Kidney (tissue), 22 donors: ENCODE results near the gene USP14. TPM values are rescaled to one million over a fixed set of nuclear protein-coding genes. Genes with fewer than 3 reads are reported as not detected.
"Not testable (repeated sequence)": the region's sequence is repeated elsewhere in the genome, so short reads cannot be mapped to it uniquely, and the experiment has no call there.

Experiments
- DNase-seq, 5 donors: peaks; one replicate each; pipeline ENCODE4 v3.0.0-alpha.2; 2013 to 2020
- FAIRE-seq: peaks from 2 replicates; lab custom pipeline; 2012; peaks lifted over from hg19 to GRCh38; lab: Jason Lieb, UNC
- H3K27ac ChIP-seq, 2 donors: one replicate each; pipeline ENCODE4 v1.7.0; 2013; ENCODE audit warnings: low read depth in 2 of 2, low read length in 2 of 2, inconsistent platforms in 1 of 2
- H3K27me3 ChIP-seq: one replicate; pipeline ENCODE4 v1.7.1; 2013; ENCODE audit warnings: low read length, inconsistent platforms; ENCODE audit not compliant: control insufficient read depth, insufficient read depth
- H3K36me3 ChIP-seq, 3 donors: one replicate each; pipeline versions ENCODE4 v1.7.0 to v1.7.1; 2013; ENCODE audit warnings: low read length in 3 of 3, control low read depth in 1 of 3, inconsistent platforms in 1 of 3; ENCODE audit not compliant: insufficient read depth in 3 of 3, control insufficient read depth in 2 of 3
- H3K4me1 ChIP-seq, 3 donors: one replicate each; pipeline versions ENCODE4 v1.7.0 to v1.7.1; 2013; ENCODE audit warnings: low read length in 3 of 3, inconsistent platforms in 1 of 3, low read depth in 1 of 3; ENCODE audit not compliant: control insufficient read depth in 2 of 3, insufficient read depth in 2 of 3
- H3K4me3 ChIP-seq, 3 donors: one replicate each; pipeline versions ENCODE4 v1.7.0 to v1.8.1; 2013; ENCODE audit warnings: low read length in 3 of 3, control low read depth in 1 of 3, inconsistent platforms in 1 of 3
- H3K9ac ChIP-seq, 3 donors: one replicate each; pipeline versions ENCODE4 v1.7.0 to v1.7.1; 2013; ENCODE audit warnings: low read length in 3 of 3, control low read depth in 1 of 3, inconsistent platforms in 1 of 3
- H3K9me3 ChIP-seq, 3 donors: one replicate each; pipeline versions ENCODE4 v1.7.0 to v1.7.1; 2013; ENCODE audit warnings: low read length in 3 of 3, control low read depth in 1 of 3, inconsistent platforms in 1 of 3; ENCODE audit not compliant: control insufficient read depth in 2 of 3, insufficient read depth in 1 of 3
- CTCF ChIP-seq: IDR thresholded peaks from 3 replicates; pipeline ENCODE4 v1.5.1; 2012; ENCODE audit warnings: mild to moderate bottlenecking, moderate library complexity, borderline replicate concordance; ENCODE audit not compliant: insufficient read depth; ENCODE audit errors: extremely low read depth
- intact Hi-C: fragments of 100-400 bp; cut with DNase I; formaldehyde crosslinking; loops from one replicate; pipeline ENCODE4 v1.11.1; 2022
- long read RNA-seq, 10 donors: library from polyadenylated mRNA in 1 of 10; unstranded in 1 of 10; transcript quantifications; one replicate each; pipeline ENCODE4 v2.0.0 and lab custom pipeline, GENCODE V29; 2021 to 2026
- polyA plus RNA-seq: library from polyadenylated mRNA; stranded (reverse); fragments of 350-450 nt; fragmentation: Illumina TruSeq; extraction: RNeasy Lipid Tissue Mini Kit (QIAGEN cat#74804); gene quantifications from one replicate; pipeline ENCODE4 v1.2.3, GENCODE V29; 2014; ENCODE audit warnings: low read depth, low replicate concordance; ENCODE audit not compliant: insufficient read depth
- total RNA-seq: library from RNA; stranded (reverse); fragmentation: NEBNext Ultra II Directional; extraction: Animal tissue kit (Norgen Biotek cat#: 25700); gene quantifications from one replicate; pipeline ENCODE4 v1.2.1, GENCODE V29; 2021
- donor health status: control.
- donor health status: control.
- donor health status: control.
- donor health status: control.
- donor health status: control.
- donor health status: DM: yes; HTN: yes; CAD: no.
- donor health status: Normal renal cell carcinoma (clear cell type).

Gene USP14
- total RNA-seq, result 41.9 TPM
- polyA plus RNA-seq, result 27.1 TPM
- long read RNA-seq, donor 1, full-length matches to known transcripts, result 13 of 13 reads
- long read RNA-seq, donor 1, partial matches to known transcripts, result 0 of 13 reads
- long read RNA-seq, donor 1, other reads (novel, unspliced or antisense), result 0 of 13 reads
- long read RNA-seq, donor 2, full-length matches to known transcripts, result 4 of 72 reads
- long read RNA-seq, donor 2, partial matches to known transcripts, result 68 of 72 reads
- long read RNA-seq, donor 2, other reads (novel, unspliced or antisense), result 0 of 72 reads
- long read RNA-seq, donor 3, full-length matches to known transcripts, result 12 of 12 reads
- long read RNA-seq, donor 3, partial matches to known transcripts, result 0 of 12 reads
- long read RNA-seq, donor 3, other reads (novel, unspliced or antisense), result 0 of 12 reads
- long read RNA-seq, donor 4, full-length matches to known transcripts, result 2 of 43 reads
- long read RNA-seq, donor 4, partial matches to known transcripts, result 33 of 43 reads
- long read RNA-seq, donor 4, other reads (novel, unspliced or antisense), result 8 of 43 reads
- long read RNA-seq, donor 5, full-length matches to known transcripts, result 2 of 2 reads
- long read RNA-seq, donor 5, partial matches to known transcripts, result 0 of 2 reads
- long read RNA-seq, donor 5, other reads (novel, unspliced or antisense), result 0 of 2 reads
- long read RNA-seq, donor 6, full-length matches to known transcripts, result 2 of 8 reads
- long read RNA-seq, donor 6, partial matches to known transcripts, result 6 of 8 reads
- long read RNA-seq, donor 6, other reads (novel, unspliced or antisense), result 0 of 8 reads
- long read RNA-seq, donor 7, full-length matches to known transcripts, result 50 of 57 reads
- long read RNA-seq, donor 7, partial matches to known transcripts, result 3 of 57 reads
- long read RNA-seq, donor 7, other reads (novel, unspliced or antisense), result 4 of 57 reads
- long read RNA-seq, donor 8, full-length matches to known transcripts, result 3 of 8 reads
- long read RNA-seq, donor 8, partial matches to known transcripts, result 5 of 8 reads
- long read RNA-seq, donor 8, other reads (novel, unspliced or antisense), result 0 of 8 reads
- long read RNA-seq, donor 9, full-length matches to known transcripts, result 2 of 2 reads
- long read RNA-seq, donor 9, partial matches to known transcripts, result 0 of 2 reads
- long read RNA-seq, donor 9, other reads (novel, unspliced or antisense), result 0 of 2 reads
- long read RNA-seq, donor 10, full-length matches to known transcripts, result 5 of 5 reads
- long read RNA-seq, donor 10, partial matches to known transcripts, result 0 of 5 reads
- long read RNA-seq, donor 10, other reads (novel, unspliced or antisense), result 0 of 5 reads

GRCh38 chr18:158128-159036 is at the start of gene USP14:
USP14 (plus strand) TSS chr18:158557; CDS start chr18:158699, 142 bp downstream.
- TF ChIP-seq CTCF, result no peak
- Histone ChIP-seq H3K9me3 (no peaks in the 10 kb centered on the region), H3K4me3 (peak within 1 kb of the TSS; percentile 72 to 93 (median 83)), H3K27ac (peak within 1 kb of the TSS; percentile 82 to 90), H3K36me3 (no peaks in the 10 kb centered on the region), H3K9ac (peak within 1 kb of the TSS; percentile 76 to 93 (median 90)), H3K27me3 (no peaks in the 10 kb centered on the region), H3K4me1 (peaks cover 0 to 8% (median 3%) of the 10 kb centered on the region in 3 donors)
- intact Hi-C loops, result no loop called here
- DNase-seq (peak; percentile 98 to 99 (median 99)), FAIRE-seq (no peak)

DNA sequence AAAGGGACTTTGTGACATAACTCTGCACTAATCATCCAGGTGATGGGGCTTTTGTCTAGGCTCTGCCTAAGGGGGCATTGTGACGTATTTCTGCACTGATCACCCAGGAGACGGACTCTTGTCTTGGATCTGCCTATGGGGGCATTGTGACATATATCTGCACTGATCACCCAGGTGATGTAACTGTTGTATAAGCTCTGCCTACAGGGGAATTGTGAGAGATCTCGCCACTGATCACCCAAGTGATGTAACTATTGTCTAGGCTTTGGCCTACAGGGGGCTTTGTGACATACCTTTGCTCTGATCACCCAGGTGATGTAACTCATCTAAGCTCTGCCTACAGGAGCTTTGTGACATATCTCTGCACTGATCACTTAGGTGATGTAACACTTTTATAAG is 49.7 kb upstream of the USP14 start:
- not testable (repeated sequence) for FAIRE-seq

DNA sequence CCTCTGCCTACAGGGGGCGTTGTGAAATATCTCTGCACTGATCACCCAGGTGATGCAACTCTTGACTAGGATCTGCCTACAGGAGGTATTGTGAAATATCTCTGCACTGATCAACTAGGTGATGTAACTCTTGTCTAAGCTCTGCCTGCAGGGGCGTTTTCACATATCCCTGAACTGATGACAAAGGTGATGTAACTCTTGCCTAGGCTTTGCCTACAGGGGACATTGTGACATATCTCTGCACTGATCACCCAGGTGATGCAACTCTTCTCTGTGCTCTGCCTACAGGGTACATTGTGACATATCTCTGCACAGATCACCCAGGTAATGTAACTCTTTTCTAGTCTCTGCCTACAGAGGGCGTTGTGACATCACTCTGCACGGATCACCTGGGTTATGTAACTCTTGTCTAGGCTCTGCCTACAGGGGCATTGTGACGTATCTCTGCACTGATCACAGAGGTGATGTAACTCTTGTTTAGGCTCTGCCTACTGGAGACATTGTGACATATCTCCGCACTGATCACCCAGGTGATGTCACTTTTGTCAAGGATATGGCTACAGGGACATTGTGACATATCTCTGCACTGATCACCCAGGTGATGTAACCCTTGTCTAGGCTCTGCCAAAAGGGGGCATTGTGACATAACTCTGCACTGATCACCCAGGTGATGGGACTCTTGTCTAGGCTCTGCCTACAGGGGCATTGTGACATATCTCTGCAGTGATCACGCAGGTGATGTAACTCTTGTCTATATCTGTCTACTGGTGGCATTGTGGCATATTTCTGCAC is 49.0 kb upstream of the USP14 start:
- DNase-seq, result peak in 1 of 5 donors; percentile 78
- peak; percentile 11 for TF ChIP-seq CTCF
- H3K27me3 ChIP-seq, H3K4me1 ChIP-seq, H3K9ac ChIP-seq, H3K36me3 ChIP-seq, H3K27ac ChIP-seq, H3K4me3 ChIP-seq, H3K9me3 ChIP-seq, FAIRE-seq, intact Hi-C loops: not testable (repeated sequence)

More for the DNA sequence above, 49.7 kb upstream of the USP14 start:
- H3K27ac ChIP-seq, H3K36me3 ChIP-seq, H3K4me1 ChIP-seq, H3K9me3 ChIP-seq, H3K4me3 ChIP-seq, DNase-seq, intact Hi-C loops, H3K27me3 ChIP-seq, H3K9ac ChIP-seq: not testable (repeated sequence)

DNA sequence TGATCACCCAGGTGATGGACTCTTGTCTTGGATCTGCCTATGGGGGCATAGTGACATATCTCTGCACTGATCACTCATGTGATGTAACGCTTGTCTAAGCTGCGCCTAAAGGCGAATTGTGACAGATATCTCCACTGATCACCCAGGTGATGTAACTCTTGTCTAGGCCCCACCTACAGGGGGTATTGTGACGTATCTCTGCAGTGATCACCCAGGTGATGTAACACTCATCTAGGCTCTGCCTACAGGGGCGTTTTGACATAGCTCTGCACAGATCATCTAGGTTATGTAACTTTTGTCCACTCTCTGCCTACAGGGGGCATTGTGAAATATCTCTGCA is 48.5 kb upstream of the USP14 start:
- H3K27ac ChIP-seq, DNase-seq, H3K4me3 ChIP-seq, H3K36me3 ChIP-seq, intact Hi-C loops, H3K27me3 ChIP-seq, H3K9me3 ChIP-seq, H3K4me1 ChIP-seq, FAIRE-seq, H3K9ac ChIP-seq: not testable (repeated sequence)
